Endothelial cell of umbilical vein (primary cell): ENCODE results near the gene CAV1.

ENCODE experiments used
- EZH2 ChIP-seq: IDR thresholded peaks from 2 replicates; pipeline ENCODE4 v1.6.1; 2012; ENCODE audit warnings: borderline replicate concordance, low read depth, mild to moderate bottlenecking, moderate library complexity, low read length, inconsistent platforms; ENCODE audit not compliant: severe bottlenecking
- JUN ChIP-seq: IDR thresholded peaks from 2 replicates; pipeline ENCODE4 v1.6.1; 2011; ENCODE audit warnings: borderline replicate concordance, low read depth; ENCODE audit not compliant: insufficient read length, insufficient read depth
- MYC ChIP-seq: IDR thresholded peaks from one replicate; pipeline ENCODE4 v1.6.1; 2011; ENCODE audit warnings: mild to moderate bottlenecking, low read depth, low read length
- POLR2A ChIP-seq: IDR thresholded peaks from 2 replicates; pipeline ENCODE4 v1.6.1; 2012; ENCODE audit warnings: low read depth, mild to moderate bottlenecking, control low read depth, low read length
- POLR2AphosphoS5 ChIP-seq: IDR thresholded peaks from 2 replicates; pipeline ENCODE4 v1.6.1; 2012; ENCODE audit warnings: low read depth, mild to moderate bottlenecking, control low read depth, low read length, moderate library complexity; ENCODE audit not compliant: insufficient read depth
- TF ChIP-seq, protein P1 (sequence below), 2 donors: IDR thresholded peaks; 1 replicate in 1 of 2; 2 replicates in 1 of 2; pipeline ENCODE4 v1.5.1; 2011; ENCODE audit warnings: low read length in 2 of 2, mild to moderate bottlenecking in 2 of 2, moderate library complexity in 2 of 2, control low read depth in 1 of 2, inconsistent platforms in 1 of 2, low read depth in 1 of 2; ENCODE audit not compliant: insufficient read depth in 1 of 2; ENCODE audit errors: extremely low read depth in 1 of 2

DNA sequence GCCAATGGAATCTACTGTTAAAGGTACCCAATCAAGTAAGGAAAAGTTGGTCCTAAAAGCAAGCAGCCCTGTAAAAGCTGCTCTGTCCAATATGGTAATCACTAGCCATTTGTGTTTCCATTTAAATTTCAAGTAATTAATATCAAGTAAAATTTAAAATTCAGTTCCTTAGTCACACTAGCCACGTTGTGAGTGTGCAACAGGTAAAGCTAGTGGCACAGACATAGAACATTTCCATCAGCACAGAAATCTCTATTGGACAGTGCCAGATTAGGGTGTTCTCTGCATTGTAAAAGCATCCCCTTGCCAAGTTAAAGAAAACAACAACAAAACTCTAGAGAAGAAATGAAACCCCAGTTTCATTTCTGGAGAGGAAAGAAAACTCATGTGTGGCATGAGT, 4.4 kb downstream of the CAV1 start:
- TF ChIP-seq MYC (no peak), JUN (no peak), POLR2AphosphoS5 (no peak), POLR2A (no peak), EZH2 (no peak)
- TF ChIP-seq, protein P1, sequence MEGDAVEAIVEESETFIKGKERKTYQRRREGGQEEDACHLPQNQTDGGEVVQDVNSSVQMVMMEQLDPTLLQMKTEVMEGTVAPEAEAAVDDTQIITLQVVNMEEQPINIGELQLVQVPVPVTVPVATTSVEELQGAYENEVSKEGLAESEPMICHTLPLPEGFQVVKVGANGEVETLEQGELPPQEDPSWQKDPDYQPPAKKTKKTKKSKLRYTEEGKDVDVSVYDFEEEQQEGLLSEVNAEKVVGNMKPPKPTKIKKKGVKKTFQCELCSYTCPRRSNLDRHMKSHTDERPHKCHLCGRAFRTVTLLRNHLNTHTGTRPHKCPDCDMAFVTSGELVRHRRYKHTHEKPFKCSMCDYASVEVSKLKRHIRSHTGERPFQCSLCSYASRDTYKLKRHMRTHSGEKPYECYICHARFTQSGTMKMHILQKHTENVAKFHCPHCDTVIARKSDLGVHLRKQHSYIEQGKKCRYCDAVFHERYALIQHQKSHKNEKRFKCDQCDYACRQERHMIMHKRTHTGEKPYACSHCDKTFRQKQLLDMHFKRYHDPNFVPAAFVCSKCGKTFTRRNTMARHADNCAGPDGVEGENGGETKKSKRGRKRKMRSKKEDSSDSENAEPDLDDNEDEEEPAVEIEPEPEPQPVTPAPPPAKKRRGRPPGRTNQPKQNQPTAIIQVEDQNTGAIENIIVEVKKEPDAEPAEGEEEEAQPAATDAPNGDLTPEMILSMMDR (IDR thresholded peaks at IDR 0.05; ENCODE audit: extremely low read depth in 1 of 2, insufficient read depth in 1 of 2, low read depth in 1 of 2, low read length in 2 of 2), result no peak
